Chondrocyte (in vitro differentiated cells): ENCODE results near the gene ZNF664. TPM values are rescaled to one million over a fixed set of nuclear protein-coding genes. Genes with fewer than 3 reads are reported as not detected.

Experiments
- DNase-seq: peaks from one replicate; pipeline ENCODE4 v3.0.0; 2021; ENCODE audit warnings: mixed read lengths, low spot score
- H3K27ac Mint-ChIP-seq: one replicate; pipeline ENCODE4 v1.8.0; 2021; ENCODE audit warnings: mild to moderate bottlenecking, moderate library complexity, mixed read lengths; ENCODE audit not compliant: unreplicated experiment
- H3K27me3 Mint-ChIP-seq: 2 replicates; pipeline ENCODE4 v1.8.0; 2021; ENCODE audit warnings: low read depth, mixed read lengths
- H3K36me3 Mint-ChIP-seq: 2 replicates; pipeline ENCODE4 v1.8.0; 2021; ENCODE audit warnings: low read depth, mixed read lengths
- H3K4me1 Mint-ChIP-seq: 2 replicates; pipeline ENCODE4 v1.8.0; 2021; ENCODE audit warnings: low read depth, mild to moderate bottlenecking, mixed read lengths
- H3K4me3 Mint-ChIP-seq: one replicate; pipeline ENCODE4 v1.8.0; 2021; ENCODE audit warnings: mild to moderate bottlenecking, moderate library complexity, mixed read lengths; ENCODE audit not compliant: unreplicated experiment
- H3K9me3 Mint-ChIP-seq: 2 replicates; pipeline ENCODE4 v1.8.0; 2021; ENCODE audit warnings: low read depth, mixed read lengths
- total RNA-seq: library from RNA; stranded (reverse); gene quantifications from 3 replicates; pipeline ENCODE4 v1.2.1, GENCODE V29; 2021
- TF ChIP-seq, protein P1 (sequence below): fragments of 200-600 bp; sonication (generic); IDR thresholded peaks from 2 replicates; pipeline ENCODE4 v1.5.0; 2021; ENCODE audit warnings: antibody characterized with exemption, mild to moderate bottlenecking, moderate library complexity

Gene ZNF664
- total RNA-seq, 1 donor from 2014 or later = 88.0 TPM

DNA sequence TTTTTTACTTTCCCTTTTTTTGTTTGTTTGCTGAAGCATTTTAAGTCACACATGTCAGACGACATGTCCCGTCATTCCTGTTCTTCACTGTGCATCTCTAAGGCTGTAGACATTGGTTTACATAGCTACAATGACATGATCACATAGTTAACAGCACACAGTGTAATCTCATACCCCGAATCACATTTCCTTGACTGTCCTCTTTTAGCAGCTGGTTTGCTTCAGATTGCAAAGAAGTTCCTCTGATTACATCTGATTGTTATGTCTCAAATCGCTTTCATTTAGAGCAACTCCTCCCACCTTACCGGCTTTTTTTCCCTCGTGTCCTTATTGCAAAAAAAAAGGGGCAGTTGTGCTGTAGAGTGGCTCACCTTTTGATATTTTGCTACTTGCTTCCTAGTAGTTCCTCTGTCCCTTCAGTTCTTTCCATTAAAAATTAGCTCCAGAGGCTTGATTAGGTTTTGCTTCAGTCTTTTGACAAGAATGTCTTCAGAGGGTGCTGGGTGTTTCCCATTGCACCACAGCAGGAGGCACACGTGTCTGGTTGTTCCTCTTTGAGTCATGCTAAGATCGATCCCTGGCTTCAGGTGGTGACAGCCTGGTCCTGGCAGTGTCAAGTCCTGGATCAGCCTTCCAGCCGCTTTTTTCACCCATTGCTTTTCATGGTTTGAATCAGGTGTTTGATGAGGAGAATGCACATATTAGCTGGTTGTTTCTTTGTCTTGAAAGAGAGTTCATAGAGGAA, 35.0 kb downstream of the ZNF664 start:
- Mint-ChIP-seq H3K36me3 (peaks cover 23% of the 10 kb centered on the region), H3K9me3 (no peaks in the 10 kb centered on the region), H3K4me3 (no peak overlapping the region), H3K27me3 (no peaks in the 10 kb centered on the region), H3K27ac (peak overlapping the region; percentile 63), H3K4me1 (peaks cover 34% of the 10 kb centered on the region)
- TF ChIP-seq, protein P1, sequence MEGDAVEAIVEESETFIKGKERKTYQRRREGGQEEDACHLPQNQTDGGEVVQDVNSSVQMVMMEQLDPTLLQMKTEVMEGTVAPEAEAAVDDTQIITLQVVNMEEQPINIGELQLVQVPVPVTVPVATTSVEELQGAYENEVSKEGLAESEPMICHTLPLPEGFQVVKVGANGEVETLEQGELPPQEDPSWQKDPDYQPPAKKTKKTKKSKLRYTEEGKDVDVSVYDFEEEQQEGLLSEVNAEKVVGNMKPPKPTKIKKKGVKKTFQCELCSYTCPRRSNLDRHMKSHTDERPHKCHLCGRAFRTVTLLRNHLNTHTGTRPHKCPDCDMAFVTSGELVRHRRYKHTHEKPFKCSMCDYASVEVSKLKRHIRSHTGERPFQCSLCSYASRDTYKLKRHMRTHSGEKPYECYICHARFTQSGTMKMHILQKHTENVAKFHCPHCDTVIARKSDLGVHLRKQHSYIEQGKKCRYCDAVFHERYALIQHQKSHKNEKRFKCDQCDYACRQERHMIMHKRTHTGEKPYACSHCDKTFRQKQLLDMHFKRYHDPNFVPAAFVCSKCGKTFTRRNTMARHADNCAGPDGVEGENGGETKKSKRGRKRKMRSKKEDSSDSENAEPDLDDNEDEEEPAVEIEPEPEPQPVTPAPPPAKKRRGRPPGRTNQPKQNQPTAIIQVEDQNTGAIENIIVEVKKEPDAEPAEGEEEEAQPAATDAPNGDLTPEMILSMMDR = no peak
- DNase-seq = no peak

DNA sequence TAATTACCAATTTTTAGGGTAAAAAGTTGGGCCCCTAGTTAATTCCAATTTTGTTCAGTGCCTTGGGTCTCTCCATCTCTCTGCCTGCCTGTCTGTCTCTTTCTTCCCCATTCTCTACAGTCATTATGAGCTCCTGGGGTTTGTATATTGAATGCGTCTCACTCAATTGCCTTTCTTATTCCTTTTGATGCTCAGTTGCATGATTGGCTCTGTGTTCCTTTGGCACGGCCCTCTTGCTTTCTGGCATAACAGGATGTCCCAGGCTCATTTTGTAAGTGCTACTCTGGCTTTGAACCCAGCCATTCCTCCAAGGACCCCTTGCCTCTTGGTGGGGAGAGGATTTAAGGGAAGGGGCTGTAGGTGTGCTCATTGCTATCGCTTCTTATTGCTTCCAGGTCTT, 35.6 kb downstream of the ZNF664 start:
- Mint-ChIP-seq H3K9me3 (no peaks in the 10 kb centered on the region), H3K36me3 (peaks cover 29% of the 10 kb centered on the region), H3K27ac (no peak overlapping the region), H3K4me1 (peaks cover 34% of the 10 kb centered on the region), H3K27me3 (no peaks in the 10 kb centered on the region), H3K4me3 (no peak overlapping the region)
- TF ChIP-seq, protein P1 = no peak
- no peak for DNase-seq

- Mint-ChIP-seq H3K4me3 (no peak overlapping the region), H3K4me1 (peaks cover 34% of the 10 kb centered on the region), H3K9me3 (no peaks in the 10 kb centered on the region), H3K27me3 (no peaks in the 10 kb centered on the region), H3K27ac (no peak overlapping the region), H3K36me3 (peaks cover 36% of the 10 kb centered on the region)
- TF ChIP-seq, protein P1 = no peak
- no peak for DNase-seq
Measured at GRCh38 chr12:124009781-124010180, 36.8 kb downstream of the ZNF664 start.

DNA sequence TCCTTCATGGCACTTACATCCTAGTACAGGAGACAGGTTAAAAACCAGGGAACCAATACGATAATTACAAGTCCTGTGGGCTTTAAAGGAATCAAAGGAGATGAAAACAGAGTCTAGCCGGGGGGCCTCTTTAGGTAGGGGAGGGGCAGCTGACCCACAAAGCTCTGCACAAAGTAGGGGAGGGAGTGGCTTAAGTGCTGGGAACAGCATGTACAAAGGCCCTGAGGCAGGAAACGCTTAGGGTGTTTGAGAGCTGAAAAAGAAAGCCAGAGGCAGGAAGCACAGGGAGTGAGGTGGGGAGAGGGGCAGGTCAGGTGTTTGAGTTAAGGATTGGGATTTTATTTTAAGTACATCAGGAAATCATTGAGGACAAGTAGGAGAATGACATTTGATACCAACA, 37.7 kb downstream of the ZNF664 start:
- TF ChIP-seq, protein P1 = no peak
- no peak overlapping the region for H3K27ac Mint-ChIP-seq
- peaks cover 32% of the 10 kb centered on the region for H3K4me1 Mint-ChIP-seq
- H3K36me3 Mint-ChIP-seq = peaks cover 38% of the 10 kb centered on the region
- H3K4me3 Mint-ChIP-seq = no peak overlapping the region
- no peak for DNase-seq
- no peaks in the 10 kb centered on the region for H3K27me3 Mint-ChIP-seq
- H3K9me3 Mint-ChIP-seq = no peaks in the 10 kb centered on the region

- peaks cover 24% of the 10 kb centered on the region for H3K4me1 Mint-ChIP-seq
- peaks cover 36% of the 10 kb centered on the region for H3K36me3 Mint-ChIP-seq
- TF ChIP-seq, protein P1 = no peak
- no peaks in the 10 kb centered on the region for H3K27me3 Mint-ChIP-seq
- no peak overlapping the region for H3K4me3 Mint-ChIP-seq
- H3K27ac Mint-ChIP-seq = no peak overlapping the region
- no peaks in the 10 kb centered on the region for H3K9me3 Mint-ChIP-seq
- no peak for DNase-seq
Measured at GRCh38 chr12:124011435-124012115, 38.6 kb downstream of the ZNF664 start.
